Neural progenitor cell (in vitro differentiated cells): ENCODE measurements around the gene PEX26. TPM values are rescaled to one million over a fixed set of nuclear protein-coding genes. Genes with fewer than 3 reads are reported as not detected.
"Not testable (repeated sequence)": the region's sequence is repeated elsewhere in the genome, so short reads cannot be mapped to it uniquely, and the experiment has no call there.

Source experiments
- DNase-seq: peaks from one replicate; pipeline ENCODE4 v3.0.0-alpha.2; 2016; ENCODE audit warnings: low spot score
- H2AFZ ChIP-seq: fragments of 200-600 bp; sonication (generic); replicated peaks from 2 replicates; pipeline ENCODE4 v1.6.1; 2016; ENCODE audit warnings: antibody characterized with exemption
- H3F3A ChIP-seq: fragments of 200-600 bp; sonication (generic); 2 replicates; pipeline ENCODE4 v1.6.1; 2016; ENCODE audit warnings: antibody characterized with exemption, low read depth
- H3K27ac ChIP-seq: fragments of 200-600 bp; sonication (generic); 2 replicates; pipeline ENCODE4 v1.5.1; 2016; ENCODE audit warnings: mild to moderate bottlenecking
- H3K27me3 ChIP-seq: fragments of 200-600 bp; sonication (generic); 2 replicates; pipeline ENCODE4 v1.6.1; 2016; ENCODE audit warnings: mild to moderate bottlenecking, moderate library complexity
- H3K36me3 ChIP-seq: fragments of 200-600 bp; sonication (generic); 2 replicates; pipeline ENCODE4 v1.5.1; 2016
- H3K4me1 ChIP-seq: fragments of 200-600 bp; sonication (generic); 2 replicates; pipeline ENCODE4 v1.6.1; 2016; ENCODE audit warnings: mixed run types
- H3K4me2 ChIP-seq: fragments of 200-600 bp; sonication (generic); 2 replicates; pipeline ENCODE4 v1.6.1; 2016
- H3K4me3 ChIP-seq: fragments of 200-600 bp; sonication (generic); 2 replicates; pipeline ENCODE4 v1.5.1; 2016
- H3K79me2 ChIP-seq: fragments of 200-600 bp; sonication (generic); 2 replicates; pipeline ENCODE4 v1.6.1; 2016; ENCODE audit warnings: low read depth
- H3K9ac ChIP-seq: fragments of 200-600 bp; sonication (generic); 2 replicates; pipeline ENCODE4 v1.6.1; 2016
- H3K9me3 ChIP-seq: fragments of 200-600 bp; sonication (generic); 2 replicates; pipeline ENCODE4 v1.5.1; 2016; ENCODE audit warnings: low read depth
- H4K20me1 ChIP-seq: fragments of 200-600 bp; sonication (generic); 2 replicates; pipeline ENCODE4 v1.6.1; 2016; ENCODE audit warnings: low read depth
- H3K27ac Mint-ChIP-seq: 3 replicates; pipeline ENCODE4 v1.8.0; 2021; ENCODE audit warnings: mixed read lengths
- H3K27me3 Mint-ChIP-seq: 2 replicates; pipeline ENCODE4 v1.8.0; 2022; ENCODE audit warnings: low read depth, mild to moderate bottlenecking, inconsistent platforms, moderate library complexity, mixed read lengths; ENCODE audit not compliant: insufficient read depth
- H3K36me3 Mint-ChIP-seq: 3 replicates; pipeline ENCODE4 v1.8.0; 2021; ENCODE audit warnings: mixed read lengths
- H3K4me1 Mint-ChIP-seq: 3 replicates; pipeline ENCODE4 v1.8.0; 2021; ENCODE audit warnings: mixed read lengths
- H3K4me3 Mint-ChIP-seq: 3 replicates; pipeline ENCODE4 v1.8.0; 2021; ENCODE audit warnings: mild to moderate bottlenecking, moderate library complexity, mixed read lengths
- H3K9me3 Mint-ChIP-seq: 3 replicates; pipeline ENCODE4 v1.8.0; 2020; ENCODE audit warnings: mixed read lengths
- EZH2 ChIP-seq: fragments of 200-600 bp; sonication (generic); IDR thresholded peaks from 2 replicates; pipeline ENCODE4 v1.6.1; 2017; ENCODE audit warnings: antibody characterized with exemption, mild to moderate bottlenecking, moderate library complexity
- EZH2phosphoT487 ChIP-seq: fragments of 200-600 bp; sonication (generic); IDR thresholded peaks from 2 replicates; pipeline ENCODE4 v1.6.1; 2017; ENCODE audit warnings: antibody characterized with exemption
- total RNA-seq: library from RNA; depleted of rRNA; stranded (reverse); fragments of >200 nt; gene quantifications from 2 replicates; pipeline ENCODE4 v1.2.3, GENCODE V29; 2015; ENCODE audit warnings: low replicate concordance
- TF ChIP-seq, protein P1 (sequence below): fragments of 200-600 bp; sonication (generic); IDR thresholded peaks from 2 replicates; pipeline ENCODE4 v1.5.1; 2017; ENCODE audit warnings: antibody characterized with exemption, mild to moderate bottlenecking

The PEX26 gene
- total RNA-seq, 1 donor from 2014 or later, result 22.9 TPM

- H3K4me1 ChIP-seq, result no peaks in the 10 kb centered on the region
- Mint-ChIP-seq H3K36me3 (no peaks in the 10 kb centered on the region), H3K4me1 (no peaks in the 10 kb centered on the region), H3K9me3 (no peaks in the 10 kb centered on the region), H3K4me3 (no peak overlapping the region), H3K27me3 (peaks cover 7% of the 10 kb centered on the region), H3K27ac (no peak overlapping the region)
- H3K36me3 ChIP-seq, result no peaks in the 10 kb centered on the region
- H4K20me1 ChIP-seq, result no peaks in the 10 kb centered on the region
- no peak overlapping the region for H2AFZ ChIP-seq
- H3K4me2 ChIP-seq, result no peak overlapping the region
- no peaks in the 10 kb centered on the region for H3K9me3 ChIP-seq
- H3K9ac ChIP-seq, result no peak overlapping the region
- no peak overlapping the region for H3K4me3 ChIP-seq
- no peaks in the 10 kb centered on the region for H3K79me2 ChIP-seq
- TF ChIP-seq, protein P1, sequence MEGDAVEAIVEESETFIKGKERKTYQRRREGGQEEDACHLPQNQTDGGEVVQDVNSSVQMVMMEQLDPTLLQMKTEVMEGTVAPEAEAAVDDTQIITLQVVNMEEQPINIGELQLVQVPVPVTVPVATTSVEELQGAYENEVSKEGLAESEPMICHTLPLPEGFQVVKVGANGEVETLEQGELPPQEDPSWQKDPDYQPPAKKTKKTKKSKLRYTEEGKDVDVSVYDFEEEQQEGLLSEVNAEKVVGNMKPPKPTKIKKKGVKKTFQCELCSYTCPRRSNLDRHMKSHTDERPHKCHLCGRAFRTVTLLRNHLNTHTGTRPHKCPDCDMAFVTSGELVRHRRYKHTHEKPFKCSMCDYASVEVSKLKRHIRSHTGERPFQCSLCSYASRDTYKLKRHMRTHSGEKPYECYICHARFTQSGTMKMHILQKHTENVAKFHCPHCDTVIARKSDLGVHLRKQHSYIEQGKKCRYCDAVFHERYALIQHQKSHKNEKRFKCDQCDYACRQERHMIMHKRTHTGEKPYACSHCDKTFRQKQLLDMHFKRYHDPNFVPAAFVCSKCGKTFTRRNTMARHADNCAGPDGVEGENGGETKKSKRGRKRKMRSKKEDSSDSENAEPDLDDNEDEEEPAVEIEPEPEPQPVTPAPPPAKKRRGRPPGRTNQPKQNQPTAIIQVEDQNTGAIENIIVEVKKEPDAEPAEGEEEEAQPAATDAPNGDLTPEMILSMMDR, result no peak
- TF ChIP-seq EZH2phosphoT487, result no peak
- TF ChIP-seq EZH2, result no peak
- peaks cover 8% of the 10 kb centered on the region for H3K27me3 ChIP-seq
- H3K27ac ChIP-seq, result no peak overlapping the region
- no peak for DNase-seq
- no peaks in the 10 kb centered on the region for H3F3A ChIP-seq
Measured at GRCh38 chr22:18034076-18034475, 43.7 kb upstream of the PEX26 start.

DNA sequence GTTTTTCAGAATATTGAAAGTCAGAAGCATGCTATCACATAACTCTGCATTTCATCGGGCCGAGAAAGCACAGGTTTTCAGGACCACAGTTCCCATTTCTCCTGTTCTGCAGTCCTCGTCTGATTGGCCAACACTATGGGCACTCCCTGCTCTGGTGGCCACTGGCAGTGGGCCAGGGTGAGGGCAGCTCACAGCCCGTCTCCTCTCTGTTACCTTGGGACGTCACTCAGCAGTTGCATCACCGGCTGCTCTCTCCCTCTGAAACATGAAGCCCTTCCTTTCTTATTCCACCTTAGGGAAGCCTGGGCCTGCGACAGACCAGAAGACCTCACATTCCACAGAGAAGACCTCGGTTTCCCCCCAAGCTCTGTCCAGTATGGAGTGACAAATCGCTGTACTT, 42.0 kb upstream of the PEX26 start:
- no peak overlapping the region for H3K4me2 ChIP-seq
- Mint-ChIP-seq H3K9me3 (no peaks in the 10 kb centered on the region), H3K27ac (no peak overlapping the region), H3K36me3 (no peaks in the 10 kb centered on the region), H3K4me1 (no peaks in the 10 kb centered on the region), H3K27me3 (peaks cover 7% of the 10 kb centered on the region), H3K4me3 (no peak overlapping the region)
- H3K27me3 ChIP-seq, result no peaks in the 10 kb centered on the region
- H3K9ac ChIP-seq, result no peak overlapping the region
- no peaks in the 10 kb centered on the region for H3K4me1 ChIP-seq
- TF ChIP-seq, protein P1, result no peak
- TF ChIP-seq EZH2 (no peak), EZH2phosphoT487 (no peak)
- H3F3A ChIP-seq, result no peaks in the 10 kb centered on the region
- H3K36me3 ChIP-seq, result no peaks in the 10 kb centered on the region
- H3K9me3 ChIP-seq, result no peaks in the 10 kb centered on the region
- H3K4me3 ChIP-seq, result no peak overlapping the region
- no peak for DNase-seq
- no peak overlapping the region for H2AFZ ChIP-seq
- H3K79me2 ChIP-seq, result no peaks in the 10 kb centered on the region
- H3K27ac ChIP-seq, result no peak overlapping the region
- H4K20me1 ChIP-seq, result no peaks in the 10 kb centered on the region

DNA sequence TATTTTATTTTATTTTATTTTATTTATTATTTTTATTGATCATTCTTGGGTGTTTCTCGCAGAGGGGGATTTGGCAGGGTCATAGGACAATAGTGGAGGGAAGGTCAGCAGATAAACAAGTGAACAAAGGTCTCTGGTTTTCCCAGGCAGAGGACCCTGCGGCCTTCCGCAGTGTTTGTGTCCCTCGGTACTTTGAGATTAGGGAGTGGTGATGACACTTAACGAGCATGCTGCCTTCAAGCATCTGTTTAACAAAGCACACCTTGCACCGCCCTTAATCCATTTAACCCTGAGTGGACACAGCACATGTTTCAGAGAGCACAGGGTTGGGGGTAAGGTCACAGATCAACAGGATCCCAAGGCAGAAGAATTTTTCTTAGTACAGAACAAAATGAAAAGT, 36.9 kb upstream of the PEX26 start:
- H3K27ac Mint-ChIP-seq, H3K27me3 Mint-ChIP-seq, H3K4me1 ChIP-seq, H3K27ac ChIP-seq, H3K4me3 Mint-ChIP-seq, H4K20me1 ChIP-seq, H3K27me3 ChIP-seq, H3K79me2 ChIP-seq, DNase-seq, H3K9ac ChIP-seq, H3K4me3 ChIP-seq, H3K9me3 Mint-ChIP-seq, H3F3A ChIP-seq, H3K4me1 Mint-ChIP-seq, H3K36me3 Mint-ChIP-seq, H3K9me3 ChIP-seq, H2AFZ ChIP-seq, H3K36me3 ChIP-seq, H3K4me2 ChIP-seq: not testable (repeated sequence)

GRCh38 chr22:18042685-18043084, 35.1 kb upstream of the PEX26 start:
- no peaks in the 10 kb centered on the region for H3K9me3 ChIP-seq
- H3F3A ChIP-seq, result no peaks in the 10 kb centered on the region
- H3K79me2 ChIP-seq, result no peaks in the 10 kb centered on the region
- TF ChIP-seq, protein P1, result no peak
- TF ChIP-seq EZH2phosphoT487 (no peak), EZH2 (no peak)
- H3K4me1 ChIP-seq, result no peaks in the 10 kb centered on the region
- no peak overlapping the region for H3K4me2 ChIP-seq
- Mint-ChIP-seq H3K27me3 (no peaks in the 10 kb centered on the region), H3K4me1 (no peaks in the 10 kb centered on the region), H3K36me3 (no peaks in the 10 kb centered on the region), H3K27ac (no peak overlapping the region), H3K4me3 (no peak overlapping the region), H3K9me3 (no peaks in the 10 kb centered on the region)
- H3K27me3 ChIP-seq, result no peaks in the 10 kb centered on the region
- no peak overlapping the region for H2AFZ ChIP-seq
- H3K36me3 ChIP-seq, result no peaks in the 10 kb centered on the region
- H4K20me1 ChIP-seq, result no peaks in the 10 kb centered on the region
- H3K9ac ChIP-seq, result no peak overlapping the region
- no peak overlapping the region for H3K4me3 ChIP-seq
- no peak for DNase-seq
- no peak overlapping the region for H3K27ac ChIP-seq
